Retinal pigment epithelial cell (primary cell): ENCODE measurements around the gene ABCC11.
"Not testable (repeated sequence)": the region's sequence is repeated elsewhere in the genome, so short reads cannot be mapped to it uniquely, and the experiment has no call there.

Experiments used
- DNase-seq: peaks from one replicate; pipeline ENCODE4 v3.0.0-alpha.2; 2010; ENCODE audit warnings: low read depth
- H3K4me3 ChIP-seq: 2 replicates; pipeline ENCODE4 v1.5.1; 2011; ENCODE audit warnings: mild to moderate bottlenecking, low read length, control low read depth, moderate library complexity
- CTCF ChIP-seq: conservative IDR thresholded peaks from 2 replicates; pipeline ENCODE4 v1.5.1; 2011; ENCODE audit warnings: low read depth, low read length, control low read depth, inconsistent platforms

ABCC11 gene

GRCh38 chr16:48187779-48188178 lies 59.6 kb downstream of the ABCC11 start:
- TF ChIP-seq CTCF, result no peak
- H3K4me3 ChIP-seq, result no peak overlapping the region
- DNase-seq, result no peak

GRCh38 chr16:48184681-48185080 lies 62.7 kb downstream of the ABCC11 start:
- TF ChIP-seq CTCF, result no peak
- H3K4me3 ChIP-seq, result no peak overlapping the region
- no peak for DNase-seq

GRCh38 chr16:48182979-48183537 lies 64.3 kb downstream of the ABCC11 start:
- TF ChIP-seq CTCF, result no peak
- no peak for DNase-seq
- H3K4me3 ChIP-seq, result no peak overlapping the region

- DNase-seq, H3K4me3 ChIP-seq: not testable (repeated sequence)
These were observed 65.4 kb downstream of the ABCC11 start for GRCh38 chr16:48181746-48182520.

- no peak for TF ChIP-seq CTCF
- no peak for DNase-seq
- no peak overlapping the region for H3K4me3 ChIP-seq
These were observed 66.4 kb downstream of the ABCC11 start for GRCh38 chr16:48180868-48181480.

GRCh38 chr16:48176635-48177408 lies 70.5 kb downstream of the ABCC11 start:
- no peak for TF ChIP-seq CTCF
- H3K4me3 ChIP-seq, result no peak overlapping the region

GRCh38 chr16:48173889-48174288 lies 73.5 kb downstream of the ABCC11 start:
- DNase-seq, result no peak
- TF ChIP-seq CTCF, result no peak
- no peak overlapping the region for H3K4me3 ChIP-seq

More at GRCh38 chr16:48176635-48177408, 70.5 kb downstream of the ABCC11 start:
- DNase-seq, result no peak
